GM08714 (cell line): ENCODE measurements around the gene ZNF774.

Experiments
- H3K4me3 ChIP-seq: fragments of 200-500 bp; sonication (Bioruptor generic); 2 replicates; pipeline ENCODE4 v1.5.1; 2014; ENCODE audit warnings: mild to moderate bottlenecking, low read length, inconsistent platforms
- ZNF274 ChIP-seq: IDR thresholded peaks from 2 replicates; pipeline ENCODE4 v1.6.1; 2012; ENCODE audit warnings: mild to moderate bottlenecking, low read depth, low read length

Gene ZNF774

GRCh38 chr15:90358124-90359033, 6.3 kb downstream of the ZNF774 start:
- no peak for TF ChIP-seq ZNF274
- no peak overlapping the region for H3K4me3 ChIP-seq

GRCh38 chr15:90360746-90361145, 8.7 kb downstream of the ZNF774 start:
- TF ChIP-seq ZNF274 = no peak

GRCh38 chr15:90362936-90363212, 10.8 kb downstream of the ZNF774 start:
- H3K4me3 ChIP-seq = no peak overlapping the region
- no peak for TF ChIP-seq ZNF274

More at GRCh38 chr15:90360746-90361145, 8.7 kb downstream of the ZNF774 start:
- no peak overlapping the region for H3K4me3 ChIP-seq

GRCh38 chr15:90364251-90364650, 12.2 kb downstream of the ZNF774 start:
- TF ChIP-seq ZNF274 = no peak
- H3K4me3 ChIP-seq = no peak overlapping the region

GRCh38 chr15:90365414-90366055, 13.5 kb downstream of the ZNF774 start:
- no peak for TF ChIP-seq ZNF274

GRCh38 chr15:90367576-90367975, 15.5 kb downstream of the ZNF774 start:
- no peak for TF ChIP-seq ZNF274
- H3K4me3 ChIP-seq = no peak overlapping the region

More at GRCh38 chr15:90365414-90366055, 13.5 kb downstream of the ZNF774 start:
- H3K4me3 ChIP-seq = no peak overlapping the region

GRCh38 chr15:90375071-90375470, 23.0 kb downstream of the ZNF774 start:
- no peak overlapping the region for H3K4me3 ChIP-seq
- no peak for TF ChIP-seq ZNF274

GRCh38 chr15:90376789-90377188, 24.7 kb downstream of the ZNF774 start:
- no peak for TF ChIP-seq ZNF274
- peak overlapping the region; percentile 14; the same call in 1 of the 2 replicates for H3K4me3 ChIP-seq

GRCh38 chr15:90379263-90379662, 27.2 kb downstream of the ZNF774 start:
- TF ChIP-seq ZNF274 = no peak
- no peak overlapping the region for H3K4me3 ChIP-seq

- no peak overlapping the region for H3K4me3 ChIP-seq
- TF ChIP-seq ZNF274 = no peak
These were observed 29.4 kb downstream of the ZNF774 start for GRCh38 chr15:90381515-90381914.

- TF ChIP-seq ZNF274 = no peak
- H3K4me3 ChIP-seq = no peak overlapping the region
These were observed 30.2 kb downstream of the ZNF774 start for GRCh38 chr15:90382320-90382719.

- no peak for TF ChIP-seq ZNF274
- no peak overlapping the region for H3K4me3 ChIP-seq
These were observed 34.1 kb downstream of the ZNF774 start for GRCh38 chr15:90386221-90386620.

- no peak for TF ChIP-seq ZNF274
- peak within 1 kb of the TSS; percentile 100 for H3K4me3 ChIP-seq
These were observed 35.7 kb downstream of the ZNF774 start, which contains the start of gene IQGAP1 for GRCh38 chr15:90387534-90388461. TSS of gene IQGAP1 (plus strand) at chr15:90388242. CDS start at chr15:90388342, 100 bp downstream.

- peak overlapping the region; percentile 100 for H3K4me3 ChIP-seq
- no peak for TF ChIP-seq ZNF274
These were observed 36.6 kb downstream of the ZNF774 start for GRCh38 chr15:90388462-90389380.
